ENCODE results near the gene SEPTIN10.
"Not testable (repeated sequence)": the region's sequence is repeated elsewhere in the genome, so short reads cannot be mapped to it uniquely, and the experiment has no call there.

The SEPTIN10 gene

GRCh38 chr2:109591206-109591605 lies 22.6 kb downstream of the SEPTIN10 start:
- no peaks in the 10 kb centered on the region for H3K9me3 ChIP-seq (ENCODE audit: control insufficient read depth, insufficient read depth, low read length)
- no peak overlapping the region for H3K9ac ChIP-seq (ENCODE audit: low read depth, low read length)
- no peaks in the 10 kb centered on the region for H3K4me1 ChIP-seq (ENCODE audit: control insufficient read depth, insufficient read depth, low read length)
- H3K36me3 ChIP-seq (ENCODE audit: control insufficient read depth, insufficient read depth, low read length), result no peaks in the 10 kb centered on the region
- no peaks in the 10 kb centered on the region for H3K27me3 ChIP-seq (ENCODE audit: control insufficient read depth, insufficient read depth, low read length)
- H3K4me3 ChIP-seq (ENCODE audit: low read depth, low read length), result no peak overlapping the region

GRCh38 chr2:109586687-109587086 lies 27.1 kb downstream of the SEPTIN10 start:
- Histone ChIP-seq H3K4me1 (ENCODE audit: control insufficient read depth, insufficient read depth, low read length) (no peaks in the 10 kb centered on the region), H3K4me3 (ENCODE audit: low read depth, low read length) (no peak overlapping the region), H3K9me3 (ENCODE audit: control insufficient read depth, insufficient read depth, low read length) (no peaks in the 10 kb centered on the region), H3K27me3 (ENCODE audit: control insufficient read depth, insufficient read depth, low read length) (no peaks in the 10 kb centered on the region), H3K9ac (ENCODE audit: low read depth, low read length) (no peak overlapping the region), H3K36me3 (ENCODE audit: control insufficient read depth, insufficient read depth, low read length) (peaks cover 3% of the 10 kb centered on the region)

GRCh38 chr2:109582928-109583895 lies 30.6 kb downstream of the SEPTIN10 start:
- Histone ChIP-seq H3K27me3 (ENCODE audit: control insufficient read depth, insufficient read depth, low read length) (no peaks in the 10 kb centered on the region), H3K4me3 (ENCODE audit: low read depth, low read length) (no peak overlapping the region), H3K9ac (ENCODE audit: low read depth, low read length) (no peak overlapping the region), H3K36me3 (ENCODE audit: control insufficient read depth, insufficient read depth, low read length) (peaks cover 3% of the 10 kb centered on the region), H3K4me1 (ENCODE audit: control insufficient read depth, insufficient read depth, low read length) (peaks cover 2% of the 10 kb centered on the region), H3K9me3 (ENCODE audit: control insufficient read depth, insufficient read depth, low read length) (no peaks in the 10 kb centered on the region)

GRCh38 chr2:109577630-109578029 lies 36.1 kb downstream of the SEPTIN10 start:
- H3K36me3 ChIP-seq (ENCODE audit: control insufficient read depth, insufficient read depth, low read length); H3K9me3 ChIP-seq (ENCODE audit: control insufficient read depth, insufficient read depth, low read length); H3K27me3 ChIP-seq (ENCODE audit: control insufficient read depth, insufficient read depth, low read length); H3K4me3 ChIP-seq (ENCODE audit: low read depth, low read length); H3K4me1 ChIP-seq (ENCODE audit: control insufficient read depth, insufficient read depth, low read length); H3K9ac ChIP-seq (ENCODE audit: low read depth, low read length): not testable (repeated sequence)

GRCh38 chr2:109575373-109575772 lies 38.4 kb downstream of the SEPTIN10 start:
- Histone ChIP-seq H3K4me3 (ENCODE audit: low read depth, low read length) (no peak overlapping the region), H3K36me3 (ENCODE audit: control insufficient read depth, insufficient read depth, low read length) (no peaks in the 10 kb centered on the region), H3K9me3 (ENCODE audit: control insufficient read depth, insufficient read depth, low read length) (no peaks in the 10 kb centered on the region), H3K4me1 (ENCODE audit: control insufficient read depth, insufficient read depth, low read length) (no peaks in the 10 kb centered on the region), H3K27me3 (ENCODE audit: control insufficient read depth, insufficient read depth, low read length) (no peaks in the 10 kb centered on the region), H3K9ac (ENCODE audit: low read depth, low read length) (no peak overlapping the region)

- H3K4me3 ChIP-seq (ENCODE audit: low read depth, low read length), result no peak overlapping the region
- H3K4me1 ChIP-seq (ENCODE audit: control insufficient read depth, insufficient read depth, low read length), result no peaks in the 10 kb centered on the region
- H3K9ac ChIP-seq (ENCODE audit: low read depth, low read length), result no peak overlapping the region
- H3K36me3 ChIP-seq (ENCODE audit: control insufficient read depth, insufficient read depth, low read length), result no peaks in the 10 kb centered on the region
- H3K9me3 ChIP-seq (ENCODE audit: control insufficient read depth, insufficient read depth, low read length), result no peaks in the 10 kb centered on the region
- no peaks in the 10 kb centered on the region for H3K27me3 ChIP-seq (ENCODE audit: control insufficient read depth, insufficient read depth, low read length)
These were observed 49.7 kb downstream of the SEPTIN10 start for GRCh38 chr2:109563980-109564550.

GRCh38 chr2:109563288-109563687 lies 50.5 kb downstream of the SEPTIN10 start:
- Histone ChIP-seq H3K4me3 (ENCODE audit: low read depth, low read length) (no peak overlapping the region), H3K9ac (ENCODE audit: low read depth, low read length) (no peak overlapping the region), H3K4me1 (ENCODE audit: control insufficient read depth, insufficient read depth, low read length) (no peaks in the 10 kb centered on the region), H3K9me3 (ENCODE audit: control insufficient read depth, insufficient read depth, low read length) (no peaks in the 10 kb centered on the region), H3K36me3 (ENCODE audit: control insufficient read depth, insufficient read depth, low read length) (no peaks in the 10 kb centered on the region), H3K27me3 (ENCODE audit: control insufficient read depth, insufficient read depth, low read length) (no peaks in the 10 kb centered on the region)

GRCh38 chr2:109562421-109562820 lies 51.3 kb downstream of the SEPTIN10 start:
- Histone ChIP-seq H3K4me1 (ENCODE audit: control insufficient read depth, insufficient read depth, low read length) (no peaks in the 10 kb centered on the region), H3K4me3 (ENCODE audit: low read depth, low read length) (no peak overlapping the region), H3K27me3 (ENCODE audit: control insufficient read depth, insufficient read depth, low read length) (no peaks in the 10 kb centered on the region), H3K9me3 (ENCODE audit: control insufficient read depth, insufficient read depth, low read length) (no peaks in the 10 kb centered on the region), H3K9ac (ENCODE audit: low read depth, low read length) (no peak overlapping the region), H3K36me3 (ENCODE audit: control insufficient read depth, insufficient read depth, low read length) (no peaks in the 10 kb centered on the region)

GRCh38 chr2:109560265-109560664 lies 53.5 kb downstream of the SEPTIN10 start:
- Histone ChIP-seq H3K27me3 (ENCODE audit: control insufficient read depth, insufficient read depth, low read length) (no peaks in the 10 kb centered on the region), H3K9ac (ENCODE audit: low read depth, low read length) (no peak overlapping the region), H3K4me1 (ENCODE audit: control insufficient read depth, insufficient read depth, low read length) (no peaks in the 10 kb centered on the region), H3K36me3 (ENCODE audit: control insufficient read depth, insufficient read depth, low read length) (no peaks in the 10 kb centered on the region), H3K9me3 (ENCODE audit: control insufficient read depth, insufficient read depth, low read length) (no peaks in the 10 kb centered on the region), H3K4me3 (ENCODE audit: low read depth, low read length) (no peak overlapping the region)

- Histone ChIP-seq H3K36me3 (ENCODE audit: control insufficient read depth, insufficient read depth, low read length) (no peaks in the 10 kb centered on the region), H3K9me3 (ENCODE audit: control insufficient read depth, insufficient read depth, low read length) (no peaks in the 10 kb centered on the region), H3K9ac (ENCODE audit: low read depth, low read length) (no peak overlapping the region), H3K27me3 (ENCODE audit: control insufficient read depth, insufficient read depth, low read length) (no peaks in the 10 kb centered on the region), H3K4me3 (ENCODE audit: low read depth, low read length) (no peak overlapping the region), H3K4me1 (ENCODE audit: control insufficient read depth, insufficient read depth, low read length) (no peaks in the 10 kb centered on the region)
These were observed 55.5 kb downstream of the SEPTIN10 start for GRCh38 chr2:109558076-109558882.

- Histone ChIP-seq H3K4me1 (ENCODE audit: control insufficient read depth, insufficient read depth, low read length) (no peaks in the 10 kb centered on the region), H3K27me3 (ENCODE audit: control insufficient read depth, insufficient read depth, low read length) (no peaks in the 10 kb centered on the region), H3K9me3 (ENCODE audit: control insufficient read depth, insufficient read depth, low read length) (no peaks in the 10 kb centered on the region), H3K9ac (ENCODE audit: low read depth, low read length) (no peak overlapping the region), H3K36me3 (ENCODE audit: control insufficient read depth, insufficient read depth, low read length) (no peaks in the 10 kb centered on the region), H3K4me3 (ENCODE audit: low read depth, low read length) (no peak overlapping the region)
These were observed 56.5 kb downstream of the SEPTIN10 start for GRCh38 chr2:109557309-109557708.

Data from iPS-15b (cell line).